Uterus (tissue), 4 donors: Measurements from ENCODE around the gene TBC1D3B. TPM values are rescaled to one million over a fixed set of nuclear protein-coding genes. Genes with fewer than 3 reads are reported as not detected.

Experiments used
- DNase-seq, 2 donors: peaks; one replicate each; pipeline ENCODE4 v3.0.0-alpha.2; 2019 to 2020
- H3K27ac ChIP-seq, 2 donors: fragments of 200-600 bp; sonication (generic); 1 replicate in 1 of 2; 2 replicates in 1 of 2; pipeline ENCODE4 v1.5.1; 2016 to 2018
- H3K27me3 ChIP-seq, 2 donors: fragments of 200-600 bp; sonication (generic); one replicate each; pipeline ENCODE4 v1.5.1; 2018 to 2019; ENCODE audit warnings: control low read depth in 1 of 2
- H3K36me3 ChIP-seq, 2 donors: fragments of 200-600 bp; sonication (generic); one replicate each; pipeline ENCODE4 v1.5.1; 2019; ENCODE audit warnings: control low read depth in 1 of 2
- H3K4me1 ChIP-seq, 2 donors: fragments of 200-600 bp; sonication (generic); one replicate each; pipeline ENCODE4 v1.5.1; 2018 to 2019; ENCODE audit warnings: control low read depth in 1 of 2
- H3K4me3 ChIP-seq, 2 donors: fragments of 200-600 bp; sonication (generic); 1 replicate in 1 of 2; 2 replicates in 1 of 2; pipeline ENCODE4 v1.5.1; 2018 to 2019; ENCODE audit warnings: mild to moderate bottlenecking in 1 of 2
- H3K9me3 ChIP-seq, 2 donors: fragments of 200-600 bp; sonication (generic); one replicate each; pipeline ENCODE4 v1.5.1; 2019; ENCODE audit warnings: control low read depth in 1 of 2
- POLR2A ChIP-seq, 2 donors: fragments of 450-650 bp; IDR thresholded peaks; one replicate each; pipeline ENCODE4 v1.6.1; 2016; ENCODE audit warnings: antibody characterized with exemption in 2 of 2, mild to moderate bottlenecking in 1 of 2, moderate library complexity in 1 of 2
- intact Hi-C: fragments of 100-400 bp; cut with DNase I; formaldehyde crosslinking; loops from one replicate; pipeline ENCODE4 v1.15.1; 2023; ENCODE audit warnings: low total_unique reads
- total RNA-seq, 4 donors: library from RNA; depleted of rRNA in 3 of 4; stranded (reverse); fragments of >200 nt in 3 of 4; gene quantifications; one replicate each; pipeline versions ENCODE4 v1.1.0 to v1.2.4, GENCODE V29; 2014 to 2023
- TF ChIP-seq, protein P1 (sequence below), 4 experiments: fragments of 200-600 bp in 2 of 4; fragments of 450-650 bp in 2 of 4; sonication (generic) in 2 of 4; IDR thresholded peaks; one replicate each; pipeline ENCODE4 v1.5.1; 2016 to 2019; ENCODE audit warnings: antibody characterized with exemption in 4 of 4, mild to moderate bottlenecking in 2 of 4, moderate library complexity in 1 of 4
- donor health status: DM: yes; HTN: yes; CAD: no.

Gene TBC1D3B
- total RNA-seq, 4 donors from 2014 or later: 10.9 TPM; not detected in 3

- no peaks in the 10 kb centered on the region for H3K4me1 ChIP-seq
- H3K9me3 ChIP-seq: no peaks in the 10 kb centered on the region
- H3K27ac ChIP-seq: no peak overlapping the region
- no peak for DNase-seq
- no peaks in the 10 kb centered on the region for H3K36me3 ChIP-seq
- no peaks in the 10 kb centered on the region for H3K27me3 ChIP-seq
- intact Hi-C loops: no loop called here
- H3K4me3 ChIP-seq: no peak overlapping the region
- TF ChIP-seq, protein P1, sequence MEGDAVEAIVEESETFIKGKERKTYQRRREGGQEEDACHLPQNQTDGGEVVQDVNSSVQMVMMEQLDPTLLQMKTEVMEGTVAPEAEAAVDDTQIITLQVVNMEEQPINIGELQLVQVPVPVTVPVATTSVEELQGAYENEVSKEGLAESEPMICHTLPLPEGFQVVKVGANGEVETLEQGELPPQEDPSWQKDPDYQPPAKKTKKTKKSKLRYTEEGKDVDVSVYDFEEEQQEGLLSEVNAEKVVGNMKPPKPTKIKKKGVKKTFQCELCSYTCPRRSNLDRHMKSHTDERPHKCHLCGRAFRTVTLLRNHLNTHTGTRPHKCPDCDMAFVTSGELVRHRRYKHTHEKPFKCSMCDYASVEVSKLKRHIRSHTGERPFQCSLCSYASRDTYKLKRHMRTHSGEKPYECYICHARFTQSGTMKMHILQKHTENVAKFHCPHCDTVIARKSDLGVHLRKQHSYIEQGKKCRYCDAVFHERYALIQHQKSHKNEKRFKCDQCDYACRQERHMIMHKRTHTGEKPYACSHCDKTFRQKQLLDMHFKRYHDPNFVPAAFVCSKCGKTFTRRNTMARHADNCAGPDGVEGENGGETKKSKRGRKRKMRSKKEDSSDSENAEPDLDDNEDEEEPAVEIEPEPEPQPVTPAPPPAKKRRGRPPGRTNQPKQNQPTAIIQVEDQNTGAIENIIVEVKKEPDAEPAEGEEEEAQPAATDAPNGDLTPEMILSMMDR (IDR thresholded peaks at IDR 0.05): no peak
- no peak for TF ChIP-seq POLR2A (IDR thresholded peaks at IDR 0.05)
Observed at GRCh38 chr17:36152639-36153120, 23.8 kb downstream of the TBC1D3B start.

DNA sequence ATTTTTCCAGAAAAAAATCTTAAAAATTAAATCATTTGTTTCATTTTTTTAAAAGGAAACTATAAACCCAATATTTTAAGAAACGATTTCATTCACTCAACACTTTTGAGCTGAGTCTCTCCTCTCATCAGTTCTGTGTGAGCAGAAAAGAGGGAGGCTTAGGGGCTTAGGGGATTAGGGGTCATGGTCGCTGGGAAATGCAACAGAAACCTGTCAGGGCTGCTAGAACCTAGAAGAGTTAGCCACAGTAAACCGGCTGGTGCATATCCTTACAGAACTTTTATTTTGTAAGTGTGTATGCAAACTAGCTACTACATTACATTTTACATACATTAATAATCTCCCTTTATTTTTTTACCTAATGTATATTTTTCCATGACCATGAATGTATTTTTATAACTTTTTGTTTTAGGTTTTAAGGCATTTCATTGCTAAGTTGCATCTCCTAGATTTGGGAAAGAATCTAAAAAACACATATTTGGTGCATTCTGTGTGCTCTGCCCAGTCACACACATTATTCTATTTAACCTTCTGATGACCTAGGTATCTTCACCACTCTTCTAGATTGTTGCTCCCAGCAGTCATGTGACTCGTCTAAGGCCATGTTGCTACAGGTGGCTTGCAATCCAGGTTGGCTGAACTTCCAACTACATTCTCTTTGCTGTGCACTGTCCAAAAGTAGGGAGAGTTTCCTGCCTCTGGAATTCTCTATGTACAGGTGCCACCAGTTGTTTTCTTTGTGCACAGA lies 24.4 kb downstream of the TBC1D3B start:
- no peaks in the 10 kb centered on the region for H3K9me3 ChIP-seq
- no peak for TF ChIP-seq POLR2A (IDR thresholded peaks at IDR 0.05)
- TF ChIP-seq, protein P1 (IDR thresholded peaks at IDR 0.05): no peak
- no peaks in the 10 kb centered on the region for H3K4me1 ChIP-seq
- no peak overlapping the region for H3K27ac ChIP-seq
- DNase-seq: no peak
- H3K4me3 ChIP-seq: no peak overlapping the region
- H3K27me3 ChIP-seq: no peaks in the 10 kb centered on the region
- no peaks in the 10 kb centered on the region for H3K36me3 ChIP-seq
- intact Hi-C loops: no loop called here

DNA sequence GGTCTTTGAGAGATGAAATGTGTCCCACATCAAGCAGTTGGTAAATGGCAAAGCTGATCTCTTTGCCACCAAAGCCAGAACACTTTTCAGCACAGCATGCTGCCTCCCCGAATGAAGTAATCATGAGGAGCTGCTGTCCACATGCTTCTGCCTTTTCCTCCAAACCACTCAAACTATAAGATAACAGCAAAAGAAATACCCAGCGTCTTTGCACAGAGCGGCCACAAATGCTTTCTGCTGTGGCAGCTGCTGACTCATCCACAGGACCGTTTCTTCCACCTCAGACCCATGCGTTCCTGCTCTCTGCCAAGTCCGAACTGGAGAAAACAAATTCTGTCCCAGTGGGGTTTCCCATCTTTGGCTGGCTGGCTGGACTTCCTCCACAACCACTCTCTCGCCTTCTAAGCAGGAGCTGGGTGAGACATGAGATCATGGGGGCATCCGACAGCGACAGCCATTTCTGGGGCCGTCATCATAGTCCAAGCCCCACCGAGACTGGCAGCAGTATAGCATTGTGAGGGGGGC lies 27.1 kb downstream of the TBC1D3B start:
- no peak overlapping the region for H3K4me3 ChIP-seq
- no peaks in the 10 kb centered on the region for H3K27me3 ChIP-seq
- no peak overlapping the region for H3K27ac ChIP-seq
- DNase-seq: peak; percentile 15 to 30
- H3K9me3 ChIP-seq: no peaks in the 10 kb centered on the region
- TF ChIP-seq POLR2A (IDR thresholded peaks at IDR 0.05): no peak
- TF ChIP-seq, protein P1 (IDR thresholded peaks at IDR 0.05): no peak
- no peaks in the 10 kb centered on the region for H3K4me1 ChIP-seq
- intact Hi-C loops: no loop called here
- no peaks in the 10 kb centered on the region for H3K36me3 ChIP-seq

DNA sequence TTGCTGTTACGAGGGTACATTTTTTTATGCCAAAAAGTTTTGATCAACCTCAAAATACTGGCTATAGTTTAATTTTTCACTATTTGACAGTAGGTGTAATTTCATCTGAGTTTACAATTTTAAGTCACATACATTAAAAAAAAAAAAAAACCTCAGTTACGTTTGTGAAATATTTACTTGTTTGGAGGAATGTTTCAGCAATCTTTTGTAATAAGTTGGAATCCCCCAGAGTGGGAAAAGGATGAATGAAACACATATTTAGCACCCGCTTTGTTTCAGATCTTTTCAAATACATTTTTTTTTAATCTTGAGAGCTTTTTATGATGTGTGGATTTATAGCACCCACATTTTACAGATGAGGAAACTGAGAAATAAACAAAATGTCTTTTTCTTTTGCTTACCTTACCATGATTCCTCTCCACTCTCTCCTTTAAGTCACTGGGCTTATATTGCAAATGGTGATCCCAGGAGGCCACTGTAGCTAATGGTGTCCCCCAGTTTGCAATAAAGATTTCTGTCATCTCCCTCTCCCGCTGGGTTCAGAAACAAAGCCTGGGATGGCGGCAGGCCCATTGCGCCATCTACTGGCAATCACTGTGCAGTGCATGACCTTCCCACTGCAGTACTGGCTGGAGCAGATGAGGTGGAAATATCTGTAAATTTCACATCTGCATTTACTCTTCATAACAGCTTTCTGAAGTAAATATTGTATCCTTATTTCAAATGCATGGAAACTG lies 27.7 kb downstream of the TBC1D3B start:
- DNase-seq: peak; percentile 18 to 57
- no peaks in the 10 kb centered on the region for H3K36me3 ChIP-seq
- H3K4me1 ChIP-seq: no peaks in the 10 kb centered on the region
- H3K27me3 ChIP-seq: no peaks in the 10 kb centered on the region
- TF ChIP-seq, protein P1 (IDR thresholded peaks at IDR 0.05): peak; percentile 60 to 77 (median 68)
- TF ChIP-seq POLR2A (IDR thresholded peaks at IDR 0.05): no peak
- H3K27ac ChIP-seq: no peak overlapping the region
- H3K4me3 ChIP-seq: no peak overlapping the region
- no peaks in the 10 kb centered on the region for H3K9me3 ChIP-seq
- intact Hi-C loops: no loop called here

- H3K27ac ChIP-seq: no peak overlapping the region
- no peak for DNase-seq
- intact Hi-C loops: no loop called here
- no peaks in the 10 kb centered on the region for H3K9me3 ChIP-seq
- no peaks in the 10 kb centered on the region for H3K4me1 ChIP-seq
- no peaks in the 10 kb centered on the region for H3K36me3 ChIP-seq
- no peak for TF ChIP-seq POLR2A (IDR thresholded peaks at IDR 0.05)
- TF ChIP-seq, protein P1 (IDR thresholded peaks at IDR 0.05): no peak
- no peak overlapping the region for H3K4me3 ChIP-seq
- no peaks in the 10 kb centered on the region for H3K27me3 ChIP-seq
Observed at GRCh38 chr17:36147601-36148000, 28.8 kb downstream of the TBC1D3B start.
